ENCODE data around the gene HOMER3.

DNA sequence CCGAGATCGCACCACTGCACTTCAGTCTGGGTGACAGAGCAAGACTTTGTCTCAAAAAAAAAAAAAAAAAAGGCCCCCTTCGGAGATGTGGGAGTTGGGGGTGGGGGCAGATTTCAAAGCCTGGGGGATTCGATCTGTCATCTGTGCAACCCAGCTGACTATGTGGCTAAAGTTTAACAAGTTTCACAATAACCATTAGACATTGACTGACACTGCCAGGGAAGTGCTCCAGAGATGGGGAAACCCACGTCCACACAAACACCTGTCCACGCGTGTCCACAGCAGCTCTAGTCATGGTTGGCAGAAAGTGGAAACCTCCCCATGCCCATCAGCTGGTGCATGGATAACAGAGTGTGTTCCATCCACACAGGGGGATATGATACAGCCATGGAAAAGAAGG lies 37.6 kb upstream of the HOMER3 start:
- TF ChIP-seq, protein P1, sequence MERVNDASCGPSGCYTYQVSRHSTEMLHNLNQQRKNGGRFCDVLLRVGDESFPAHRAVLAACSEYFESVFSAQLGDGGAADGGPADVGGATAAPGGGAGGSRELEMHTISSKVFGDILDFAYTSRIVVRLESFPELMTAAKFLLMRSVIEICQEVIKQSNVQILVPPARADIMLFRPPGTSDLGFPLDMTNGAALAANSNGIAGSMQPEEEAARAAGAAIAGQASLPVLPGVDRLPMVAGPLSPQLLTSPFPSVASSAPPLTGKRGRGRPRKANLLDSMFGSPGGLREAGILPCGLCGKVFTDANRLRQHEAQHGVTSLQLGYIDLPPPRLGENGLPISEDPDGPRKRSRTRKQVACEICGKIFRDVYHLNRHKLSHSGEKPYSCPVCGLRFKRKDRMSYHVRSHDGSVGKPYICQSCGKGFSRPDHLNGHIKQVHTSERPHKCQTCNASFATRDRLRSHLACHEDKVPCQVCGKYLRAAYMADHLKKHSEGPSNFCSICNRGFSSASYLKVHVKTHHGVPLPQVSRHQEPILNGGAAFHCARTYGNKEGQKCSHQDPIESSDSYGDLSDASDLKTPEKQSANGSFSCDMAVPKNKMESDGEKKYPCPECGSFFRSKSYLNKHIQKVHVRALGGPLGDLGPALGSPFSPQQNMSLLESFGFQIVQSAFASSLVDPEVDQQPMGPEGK (CRISPR knock-in tag; IDR thresholded peaks at IDR 0.05; ENCODE audit: borderline replicate concordance) = no peak
- TF ChIP-seq ARNTL (CRISPR knock-in tag; IDR thresholded peaks at IDR 0.05; ENCODE audit: borderline replicate concordance, low read depth) = no peak
- no peak for TF ChIP-seq CREB5 (CRISPR knock-in tag; IDR thresholded peaks at IDR 0.05; ENCODE audit: low read depth)
- no peak for TF ChIP-seq TOX (CRISPR knock-in tag; IDR thresholded peaks at IDR 0.05; ENCODE audit: borderline replicate concordance)
- TF ChIP-seq BACH2 (CRISPR knock-in tag; IDR thresholded peaks at IDR 0.05; ENCODE audit: borderline replicate concordance) = no peak
- no peak for TF ChIP-seq ZFP30 (CRISPR knock-in tag; IDR thresholded peaks at IDR 0.05)
- TF ChIP-seq, protein P2, sequence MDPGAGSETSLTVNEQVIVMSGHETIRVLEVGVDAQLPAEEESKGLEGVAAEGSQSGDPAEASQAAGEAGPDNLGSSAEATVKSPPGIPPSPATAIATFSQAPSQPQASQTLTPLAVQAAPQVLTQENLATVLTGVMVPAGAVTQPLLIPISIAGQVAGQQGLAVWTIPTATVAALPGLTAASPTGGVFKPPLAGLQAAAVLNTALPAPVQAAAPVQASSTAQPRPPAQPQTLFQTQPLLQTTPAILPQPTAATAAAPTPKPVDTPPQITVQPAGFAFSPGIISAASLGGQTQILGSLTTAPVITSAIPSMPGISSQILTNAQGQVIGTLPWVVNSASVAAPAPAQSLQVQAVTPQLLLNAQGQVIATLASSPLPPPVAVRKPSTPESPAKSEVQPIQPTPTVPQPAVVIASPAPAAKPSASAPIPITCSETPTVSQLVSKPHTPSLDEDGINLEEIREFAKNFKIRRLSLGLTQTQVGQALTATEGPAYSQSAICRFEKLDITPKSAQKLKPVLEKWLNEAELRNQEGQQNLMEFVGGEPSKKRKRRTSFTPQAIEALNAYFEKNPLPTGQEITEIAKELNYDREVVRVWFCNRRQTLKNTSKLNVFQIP (CRISPR knock-in tag; IDR thresholded peaks at IDR 0.05; ENCODE audit: borderline replicate concordance, low read depth) = no peak
- no peak for TF ChIP-seq GLIS3 (CRISPR knock-in tag; IDR thresholded peaks at IDR 0.05)
- TF ChIP-seq ESRRG (CRISPR knock-in tag; IDR thresholded peaks at IDR 0.05) = no peak

Measured in SK-N-SH treated with all-trans-retinoic acid at 6 μM for 48 hours (cell line).